CD14-positive monocyte (primary cell): ENCODE data around the gene ZNF76. TPM values are rescaled to one million over a fixed set of nuclear protein-coding genes. Genes with fewer than 3 reads are reported as not detected.

Experiments
- DNase-seq, 3 donors: peaks; one replicate each; pipeline ENCODE4 v3.0.0-alpha.2; 2011 to 2022
- H2AFZ ChIP-seq: 2 replicates; pipeline ENCODE4 v1.6.0; 2012; ENCODE audit warnings: mild to moderate bottlenecking, low read depth, low read length, inconsistent platforms; ENCODE audit not compliant: insufficient read depth, poor library complexity, severe bottlenecking
- H3K27ac ChIP-seq, 2 donors: 1 replicate in 1 of 2; 2 replicates in 1 of 2; pipeline ENCODE4 v1.5.1; 2012 to 2013; ENCODE audit warnings: low read length in 2 of 2, control low read depth in 1 of 2, inconsistent platforms in 1 of 2, low read depth in 1 of 2, mild to moderate bottlenecking in 1 of 2
- H3K27me3 ChIP-seq, 2 donors: one replicate each; pipeline versions ENCODE4 v1.6.0 to v1.6.1; 2011 to 2013; ENCODE audit warnings: low read length in 2 of 2; ENCODE audit not compliant: control insufficient read depth in 2 of 2, insufficient read depth in 2 of 2
- H3K36me3 ChIP-seq, 2 donors: replicated peaks in 1 of 2; 1 replicate in 1 of 2; 2 replicates in 1 of 2; pipeline versions ENCODE4 v1.5.1 to v1.6.1; 2012 to 2013; ENCODE audit warnings: low read length in 2 of 2, control low read depth in 1 of 2, inconsistent platforms in 1 of 2, mild to moderate bottlenecking in 1 of 2; ENCODE audit not compliant: insufficient read depth in 2 of 2, control insufficient read depth in 1 of 2
- H3K4me1 ChIP-seq, 2 donors: 1 replicate in 1 of 2; 2 replicates in 1 of 2; pipeline versions ENCODE4 v1.5.1 to v1.6.1; 2012 to 2013; ENCODE audit warnings: low read length in 2 of 2, control low read depth in 1 of 2, inconsistent platforms in 1 of 2, mild to moderate bottlenecking in 1 of 2, moderate library complexity in 1 of 2; ENCODE audit not compliant: insufficient read depth in 2 of 2, control insufficient read depth in 1 of 2
- H3K4me2 ChIP-seq: replicated peaks from 2 replicates; pipeline ENCODE3; 2012; ENCODE audit warnings: low read length, moderate library complexity, mild to moderate bottlenecking; ENCODE audit not compliant: poor library complexity, severe bottlenecking; ENCODE audit errors: extremely low read depth
- H3K4me3 ChIP-seq, 3 experiments: fragments of 200-600 bp in 1 of 3; sonication (generic) in 1 of 3; replicated peaks in 1 of 3; 1 replicate in 2 of 3; 2 replicates in 1 of 3; pipeline ENCODE4 v1.5.1; 2011 to 2013; ENCODE audit warnings: low read length in 3 of 3, mild to moderate bottlenecking in 3 of 3, control low read depth in 2 of 3, low read depth in 2 of 3, inconsistent platforms in 1 of 3, moderate library complexity in 1 of 3
- H3K79me2 ChIP-seq: 2 replicates; pipeline ENCODE4 v1.6.0; 2012; ENCODE audit warnings: mild to moderate bottlenecking, control low read depth, inconsistent platforms, low read length, moderate library complexity; ENCODE audit not compliant: insufficient read depth
- H3K9ac ChIP-seq: 2 replicates; pipeline ENCODE4 v1.6.0; 2017; ENCODE audit warnings: low read length, mild to moderate bottlenecking; ENCODE audit not compliant: insufficient read depth, poor library complexity, severe bottlenecking
- H3K9me3 ChIP-seq, 2 donors: replicated peaks in 1 of 2; 1 replicate in 1 of 2; 2 replicates in 1 of 2; pipeline versions ENCODE4 v1.5.1 to v1.6.1; 2012 to 2013; ENCODE audit warnings: low read length in 2 of 2, control low read depth in 1 of 2; ENCODE audit not compliant: control insufficient read depth in 1 of 2, insufficient read depth in 1 of 2
- H4K20me1 ChIP-seq: 2 replicates; pipeline ENCODE4 v1.6.0; 2012; ENCODE audit warnings: mild to moderate bottlenecking, low read length, control low read depth, moderate library complexity; ENCODE audit not compliant: insufficient read depth
- H3K27ac Mint-ChIP-seq, 7 donors: one replicate each; pipeline ENCODE4 v1.8.0; 2020; ENCODE audit warnings: mild to moderate bottlenecking in 7 of 7, mixed read lengths in 7 of 7, moderate library complexity in 6 of 7, inconsistent platforms in 2 of 7
- H3K27me3 Mint-ChIP-seq, 3 donors: one replicate each; pipeline ENCODE4 v1.8.0; 2021 to 2022; ENCODE audit warnings: low read depth in 3 of 3, mild to moderate bottlenecking in 3 of 3, mixed read lengths in 3 of 3, moderate library complexity in 3 of 3, inconsistent platforms in 1 of 3
- H3K36me3 Mint-ChIP-seq, 2 donors: one replicate each; pipeline ENCODE4 v1.8.0; 2020; ENCODE audit warnings: mixed read lengths in 2 of 2, inconsistent platforms in 1 of 2, mild to moderate bottlenecking in 1 of 2
- H3K4me1 Mint-ChIP-seq: one replicate; pipeline ENCODE4 v1.8.0; 2020; ENCODE audit warnings: mild to moderate bottlenecking, mixed read lengths
- H3K4me3 Mint-ChIP-seq, 2 donors: one replicate each; pipeline ENCODE4 v1.8.0; 2020; ENCODE audit warnings: mild to moderate bottlenecking in 2 of 2, mixed read lengths in 2 of 2, moderate library complexity in 1 of 2
- H3K9me3 Mint-ChIP-seq, 7 donors: one replicate each; pipeline ENCODE4 v1.8.0; 2020 to 2022; ENCODE audit warnings: mixed read lengths in 7 of 7, mild to moderate bottlenecking in 6 of 7, moderate library complexity in 6 of 7, inconsistent platforms in 2 of 7
- CTCF ChIP-seq: fragments of 200-600 bp; IDR thresholded peaks from one replicate; pipeline ENCODE4 v1.8.0; 2022; ENCODE audit warnings: antibody characterized with exemption, mild to moderate bottlenecking
- WGBS: methylation state at CpG from one replicate; pipeline ENCODE4 v1.1.5; 2013; ENCODE audit warnings: missing lambda C conversion rate; ENCODE audit not compliant: insufficient coverage; 5-methylcytosine and 5-hydroxymethylcytosine counted together
- intact Hi-C, 2 donors: fragments of 100-400 bp; cut with micrococcal nuclease; formaldehyde crosslinking; loops; one replicate each; pipeline versions ENCODE4 v1.15.0 to v1.15.1; 2023
- polyA plus RNA-seq, 3 donors: library from polyadenylated mRNA; depleted of rRNA in 1 of 3; unstranded in 2 of 3; stranded (reverse) in 1 of 3; fragments of 300-500 nt in 2 of 3; fragments of >200 nt in 1 of 3; fragmentation: Illumina TruSeq in 2 of 3; gene quantifications; 1 replicate in 2 of 3; 2 replicates in 1 of 3; pipeline ENCODE4 v1.2.3, GENCODE V29; 2012 to 2021

ZNF76 gene
- polyA plus RNA-seq, 3 donors, result 6.8 to 49.7 (median 9.6) TPM

DNA sequence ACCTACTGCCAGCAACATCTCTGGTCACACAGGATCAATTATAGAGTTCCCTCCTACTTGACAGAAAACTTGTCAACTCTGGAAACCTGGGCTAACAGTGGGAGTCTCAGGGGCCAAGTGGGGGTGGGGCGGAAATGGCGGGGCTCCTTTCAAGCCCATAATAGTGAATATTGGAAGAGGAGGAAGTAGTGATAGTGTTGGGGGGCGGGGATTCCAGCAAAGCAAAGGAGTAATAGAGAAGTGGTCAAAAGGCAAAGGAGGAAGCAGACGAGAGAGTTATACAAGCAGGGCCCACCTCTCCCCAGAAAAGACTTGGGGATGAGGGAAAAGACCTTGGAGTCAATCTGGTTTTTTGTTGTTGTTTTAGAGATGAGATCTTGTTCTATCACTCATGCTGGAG lies 40.1 kb downstream of the ZNF76 start:
- 0% methylated on average over 3 of the region's 4 CpGs for WGBS
- H3K4me1 ChIP-seq, result peaks cover 77 to 80% of the 10 kb centered on the region in 2 donors
- no peak for TF ChIP-seq CTCF
- no peak overlapping the region for H2AFZ ChIP-seq
- peak overlapping the region; percentile 27 for H3K9ac ChIP-seq
- Mint-ChIP-seq H3K9me3 (no peaks in the 10 kb centered on the region), H3K27me3 (peaks cover 0 to 4% (median 0%) of the 10 kb centered on the region in 3 donors), H3K27ac (peak overlapping the region; percentile 91 to 97 (median 96)), H3K4me3 (peak overlapping the region; percentile 67 to 90), H3K36me3 (peaks cover 27 to 50% of the 10 kb centered on the region in 2 donors), H3K4me1 (peaks cover 75% of the 10 kb centered on the region)
- peak; percentile 61 to 79 (median 77) for DNase-seq
- peak overlapping the region; percentile 94 for H3K4me2 ChIP-seq
- peaks cover 66% of the 10 kb centered on the region for H3K79me2 ChIP-seq
- intact Hi-C loops, result loop anchor here (2.0 to 10.0 kb wide), 6 partner anchors 13 to 435 kb away; partner anchors contain the start of genes RPL10A (in 2 of the 2), ARMC12 (in 1 of the 2) and PPARD (in 1 of the 2)
- peak overlapping the region; percentile 77 to 94 for H3K27ac ChIP-seq
- no peaks in the 10 kb centered on the region for H4K20me1 ChIP-seq
- peaks cover 13 to 28% of the 10 kb centered on the region in 2 donors for H3K36me3 ChIP-seq
- H3K9me3 ChIP-seq, result no peaks in the 10 kb centered on the region
- H3K4me3 ChIP-seq, result peak overlapping the region; percentile 26 to 94 (median 88)
- no peaks in the 10 kb centered on the region for H3K27me3 ChIP-seq

GRCh38 chr6:35300848-35301247 lies 41.3 kb downstream of the ZNF76 start:
- Histone ChIP-seq H2AFZ (no peak overlapping the region), H4K20me1 (no peaks in the 10 kb centered on the region), H3K79me2 (peaks cover 77% of the 10 kb centered on the region), H3K36me3 (peaks cover 2 to 18% of the 10 kb centered on the region in 2 donors), H3K9me3 (no peaks in the 10 kb centered on the region), H3K27ac (peak overlapping the region; percentile 77 to 94), H3K4me2 (peak overlapping the region; percentile 94), H3K27me3 (no peaks in the 10 kb centered on the region), H3K4me3 (peak overlapping the region in 1 of 3 experiments; percentile 94), H3K4me1 (peaks cover 77 to 80% of the 10 kb centered on the region in 2 donors), H3K9ac (peak overlapping the region; percentile 27)
- H3K27ac Mint-ChIP-seq, result peak overlapping the region; percentile 91 to 97 (median 96)
- H3K4me1 Mint-ChIP-seq, result peaks cover 75% of the 10 kb centered on the region
- intact Hi-C loops, result no loop called here
- H3K27me3 Mint-ChIP-seq, result peaks cover 0 to 4% (median 0%) of the 10 kb centered on the region in 3 donors
- H3K9me3 Mint-ChIP-seq, result no peaks in the 10 kb centered on the region
- peak overlapping the region; percentile 67 to 90 for H3K4me3 Mint-ChIP-seq
- H3K36me3 Mint-ChIP-seq, result peaks cover 15 to 44% of the 10 kb centered on the region in 2 donors
- DNase-seq, result peak in 2 of 3 donors; percentile 46 to 47
- TF ChIP-seq CTCF, result no peak
